NCI-H2081 (cell line): ENCODE results near the gene LAMC2.
"Not testable (repeated sequence)": the region's sequence is repeated elsewhere in the genome, so short reads cannot be mapped to it uniquely, and the experiment has no call there.

Source experiments
- DNase-seq, 2 experiments: peaks; one replicate each; lab custom pipeline; 2025; lab: John Stamatoyannopoulos, UW

Gene LAMC2

DNA sequence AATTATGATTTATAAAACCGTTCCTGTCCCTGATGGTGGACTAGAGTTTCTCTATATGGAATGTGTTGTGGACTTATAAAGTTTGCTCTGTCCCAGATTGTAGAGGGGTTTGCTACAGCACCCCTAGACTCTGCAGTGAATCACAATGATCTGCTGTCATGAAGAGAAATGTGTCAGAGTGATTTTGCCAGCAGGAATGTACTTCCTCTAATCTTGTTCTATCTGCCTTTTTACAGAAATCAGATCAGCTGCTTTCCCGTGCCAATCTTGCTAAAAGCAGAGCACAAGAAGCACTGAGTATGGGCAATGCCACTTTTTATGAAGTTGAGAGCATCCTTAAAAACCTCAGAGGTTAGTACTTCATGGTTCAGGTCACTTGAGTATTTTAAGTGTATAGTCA is 52.0 kb downstream of the LAMC2 start:
- DNase-seq, result no peak

DNA sequence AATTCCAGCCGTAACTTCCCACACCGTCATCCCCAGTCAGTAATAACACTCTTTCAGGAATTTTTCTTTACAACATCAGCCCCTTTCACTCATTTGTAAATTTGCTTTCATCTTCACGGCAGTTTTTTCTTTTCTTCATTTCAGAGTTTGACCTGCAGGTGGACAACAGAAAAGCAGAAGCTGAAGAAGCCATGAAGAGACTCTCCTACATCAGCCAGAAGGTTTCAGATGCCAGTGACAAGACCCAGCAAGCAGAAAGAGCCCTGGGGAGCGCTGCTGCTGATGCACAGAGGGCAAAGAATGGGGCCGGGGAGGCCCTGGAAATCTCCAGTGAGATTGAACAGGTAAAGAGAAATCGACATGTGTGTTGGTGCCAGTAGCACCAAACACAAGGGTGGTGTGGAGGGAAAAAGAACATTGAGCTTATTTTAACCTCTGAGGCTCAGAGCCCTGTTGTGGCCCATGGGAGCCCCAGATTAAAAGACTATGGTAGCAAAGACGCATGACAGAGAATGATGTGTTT is 53.2 kb downstream of the LAMC2 start:
- DNase-seq, result no peak

DNA sequence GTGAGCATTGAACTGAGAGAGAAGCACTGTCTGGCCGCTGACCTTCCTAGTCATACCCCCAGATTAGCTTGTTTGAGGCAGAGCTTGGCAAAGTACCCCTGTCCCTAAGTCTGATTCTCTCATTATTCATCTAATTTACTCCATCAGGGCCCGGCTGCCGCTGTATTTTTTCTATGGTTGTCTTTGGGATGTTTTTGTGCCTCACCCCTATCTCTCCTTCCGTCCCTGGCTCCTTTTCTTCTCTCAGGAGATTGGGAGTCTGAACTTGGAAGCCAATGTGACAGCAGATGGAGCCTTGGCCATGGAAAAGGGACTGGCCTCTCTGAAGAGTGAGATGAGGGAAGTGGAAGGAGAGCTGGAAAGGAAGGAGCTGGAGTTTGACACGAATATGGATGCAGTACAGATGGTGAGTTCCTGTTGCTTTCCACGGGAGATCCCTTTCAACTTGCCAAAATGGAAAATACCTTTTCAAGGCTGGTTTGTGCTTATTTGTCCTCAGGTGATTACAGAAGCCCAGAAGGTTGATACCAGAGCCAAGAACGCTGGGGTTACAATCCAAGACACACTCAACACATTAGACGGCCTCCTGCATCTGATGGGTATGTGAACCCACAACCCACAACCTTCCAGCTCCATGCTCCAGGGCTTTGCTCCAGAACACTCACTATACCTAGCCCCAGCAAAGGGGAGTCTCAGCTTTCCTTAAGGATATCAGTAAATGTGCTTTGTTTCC is 53.9 kb downstream of the LAMC2 start:
- no peak for DNase-seq

DNA sequence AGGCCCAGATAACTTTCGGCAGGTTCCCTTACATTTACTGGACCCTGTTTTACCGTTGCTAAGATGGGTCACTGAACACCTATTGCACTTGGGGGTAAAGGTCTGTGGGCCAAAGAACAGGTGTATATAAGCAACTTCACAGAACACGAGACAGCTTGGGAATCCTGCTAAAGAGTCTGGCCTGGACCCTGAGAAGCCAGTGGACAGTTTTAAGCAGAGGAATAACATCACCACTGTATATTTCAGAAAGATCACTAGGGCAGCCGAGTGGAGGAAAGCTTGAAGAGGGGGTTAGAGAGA is 54.4 kb downstream of the LAMC2 start:
- no peak for DNase-seq

DNA sequence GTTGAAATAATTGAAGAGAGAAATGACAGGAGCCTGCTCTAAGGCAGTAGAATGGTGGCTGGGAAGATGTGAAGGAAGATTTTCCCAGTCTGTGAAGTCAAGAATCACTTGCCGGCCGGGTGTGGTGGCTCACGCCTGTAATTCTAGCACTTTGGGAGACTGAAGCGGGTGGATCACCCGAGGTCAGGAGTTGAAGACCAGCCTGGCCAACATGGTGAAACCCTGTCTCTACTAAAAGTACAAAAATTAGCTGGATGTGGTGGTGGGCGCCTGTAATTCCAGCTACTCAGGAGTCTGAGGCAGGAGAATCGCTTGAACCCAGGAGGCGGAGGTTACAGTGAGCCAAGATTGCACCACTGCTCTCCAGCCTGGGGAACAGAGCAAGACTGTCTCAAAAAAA is 54.8 kb downstream of the LAMC2 start:
- not testable (repeated sequence) for DNase-seq

DNA sequence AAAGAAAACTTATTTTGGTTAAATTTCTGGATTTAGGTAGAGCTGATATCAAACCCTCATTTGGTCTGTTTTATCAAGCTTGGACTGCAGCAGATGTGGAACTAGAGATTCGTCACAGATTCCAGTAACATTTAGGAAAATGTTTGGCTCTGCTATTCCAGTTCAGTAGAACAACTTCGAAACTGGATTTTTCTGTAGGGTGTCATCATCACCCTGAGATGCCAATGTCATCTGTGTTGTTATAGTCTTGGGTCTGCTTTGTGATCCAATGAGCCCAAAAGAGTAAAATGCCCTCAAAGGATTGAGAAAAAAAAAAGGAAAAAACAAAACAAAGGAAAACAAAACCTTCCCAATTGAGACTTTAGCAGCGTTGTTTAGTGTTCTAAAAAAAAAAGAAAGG is 55.4 kb downstream of the LAMC2 start:
- DNase-seq, result no peak

DNA sequence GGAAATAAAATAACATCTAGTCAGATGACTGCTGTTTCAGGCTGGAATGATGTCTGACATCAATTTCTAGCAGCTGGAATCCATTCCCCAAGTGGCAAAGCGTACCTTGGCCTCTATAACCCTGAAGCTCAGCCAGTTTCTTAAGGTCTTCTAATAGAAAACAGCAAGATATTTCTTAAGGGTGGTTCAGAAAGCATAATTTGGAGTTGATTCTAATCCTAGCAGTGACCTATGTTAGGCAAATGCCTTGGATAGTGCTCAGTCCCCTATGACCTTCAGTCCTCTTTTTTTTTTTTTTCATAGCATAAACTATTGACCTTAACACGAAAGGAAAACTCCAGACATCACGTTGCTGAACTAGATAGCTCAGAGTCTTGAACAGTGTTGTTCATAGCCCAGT is 56.5 kb downstream of the LAMC2 start:
- DNase-seq, result no peak

DNA sequence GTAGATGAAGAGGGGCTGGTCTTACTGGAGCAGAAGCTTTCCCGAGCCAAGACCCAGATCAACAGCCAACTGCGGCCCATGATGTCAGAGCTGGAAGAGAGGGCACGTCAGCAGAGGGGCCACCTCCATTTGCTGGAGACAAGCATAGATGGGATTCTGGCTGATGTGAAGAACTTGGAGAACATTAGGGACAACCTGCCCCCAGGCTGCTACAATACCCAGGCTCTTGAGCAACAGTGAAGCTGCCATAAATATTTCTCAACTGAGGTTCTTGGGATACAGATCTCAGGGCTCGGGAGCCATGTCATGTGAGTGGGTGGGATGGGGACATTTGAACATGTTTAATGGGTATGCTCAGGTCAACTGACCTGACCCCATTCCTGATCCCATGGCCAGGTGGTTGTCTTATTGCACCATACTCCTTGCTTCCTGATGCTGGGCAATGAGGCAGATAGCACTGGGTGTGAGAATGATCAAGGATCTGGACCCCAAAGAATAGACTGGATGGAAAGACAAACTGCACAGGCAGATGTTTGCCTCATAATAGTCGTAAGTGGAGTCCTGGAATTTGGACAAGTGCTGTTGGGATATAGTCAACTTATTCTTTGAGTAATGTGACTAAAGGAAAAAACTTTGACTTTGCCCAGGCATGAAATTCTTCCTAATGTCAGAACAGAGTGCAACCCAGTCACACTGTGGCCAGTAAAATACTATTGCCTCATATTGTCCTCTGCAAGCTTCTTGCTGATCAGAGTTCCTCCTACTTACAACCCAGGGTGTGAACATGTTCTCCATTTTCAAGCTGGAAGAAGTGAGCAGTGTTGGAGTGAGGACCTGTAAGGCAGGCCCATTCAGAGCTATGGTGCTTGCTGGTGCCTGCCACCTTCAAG is 57.3 kb downstream of the LAMC2 start:
- DNase-seq, result no peak

DNA sequence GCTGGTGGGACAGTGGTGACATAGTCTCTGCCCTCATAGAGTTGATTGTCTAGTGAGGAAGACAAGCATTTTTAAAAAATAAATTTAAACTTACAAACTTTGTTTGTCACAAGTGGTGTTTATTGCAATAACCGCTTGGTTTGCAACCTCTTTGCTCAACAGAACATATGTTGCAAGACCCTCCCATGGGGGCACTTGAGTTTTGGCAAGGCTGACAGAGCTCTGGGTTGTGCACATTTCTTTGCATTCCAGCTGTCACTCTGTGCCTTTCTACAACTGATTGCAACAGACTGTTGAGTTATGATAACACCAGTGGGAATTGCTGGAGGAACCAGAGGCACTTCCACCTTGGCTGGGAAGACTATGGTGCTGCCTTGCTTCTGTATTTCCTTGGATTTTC is 58.4 kb downstream of the LAMC2 start:
- no peak for DNase-seq

DNA sequence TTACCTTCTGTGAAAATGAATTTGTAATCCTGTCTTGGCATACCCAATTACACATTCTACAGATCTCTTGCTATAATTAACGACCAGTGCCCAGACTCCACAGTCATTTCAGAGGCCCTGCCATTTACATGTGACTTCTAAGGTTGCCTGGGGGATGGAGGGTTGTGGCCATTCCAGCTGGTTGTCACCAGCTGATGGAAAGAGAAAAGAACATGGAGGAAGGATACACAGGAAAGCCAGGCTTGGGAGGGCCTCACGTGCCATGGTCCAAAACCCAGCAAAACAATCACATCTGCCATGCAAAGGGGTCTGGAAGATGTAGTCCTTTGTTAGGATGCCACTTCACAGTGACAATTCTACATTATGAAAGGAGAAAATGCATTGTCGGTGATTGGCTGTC is 59.3 kb downstream of the LAMC2 start:
- no peak for DNase-seq

DNA sequence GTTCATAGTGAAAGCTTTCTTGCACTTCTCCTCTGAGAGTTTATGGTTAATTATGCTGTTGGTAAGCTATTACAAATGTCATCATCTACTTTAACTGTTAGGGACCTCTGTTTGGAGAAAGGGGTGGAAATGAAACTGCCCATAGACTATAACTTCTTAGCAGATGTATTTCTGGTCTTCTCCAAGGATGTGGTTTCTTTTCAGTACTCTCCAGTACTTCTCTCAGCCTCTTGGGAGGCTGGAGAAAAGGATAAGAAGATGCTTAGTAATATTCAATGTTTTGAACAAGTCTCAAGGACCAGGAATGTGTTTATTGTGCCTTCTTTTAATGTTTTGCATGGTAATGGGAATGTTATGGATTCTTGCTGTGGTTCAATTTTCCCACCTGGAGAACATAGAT is 60.4 kb downstream of the LAMC2 start:
- DNase-seq, result no peak

DNA sequence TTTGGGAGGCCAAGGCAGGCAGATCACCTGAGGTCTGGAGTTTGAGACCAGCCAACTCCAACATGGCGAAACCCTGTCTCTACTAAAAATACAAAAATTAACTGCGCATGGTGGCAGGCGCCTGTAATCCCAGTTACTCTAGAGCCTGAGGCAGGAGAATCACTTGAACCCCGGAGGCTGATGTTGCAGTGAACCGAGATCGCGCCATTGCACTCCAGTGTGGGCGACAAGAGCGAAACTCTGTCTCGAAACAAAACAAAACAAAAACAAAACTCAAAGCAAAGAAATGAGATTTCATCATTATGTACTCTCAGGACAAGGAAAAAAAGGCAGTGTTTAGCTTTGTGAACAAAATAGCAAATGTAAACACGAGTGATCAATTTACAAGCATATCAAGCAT is 61.0 kb downstream of the LAMC2 start:
- no peak for DNase-seq

DNA sequence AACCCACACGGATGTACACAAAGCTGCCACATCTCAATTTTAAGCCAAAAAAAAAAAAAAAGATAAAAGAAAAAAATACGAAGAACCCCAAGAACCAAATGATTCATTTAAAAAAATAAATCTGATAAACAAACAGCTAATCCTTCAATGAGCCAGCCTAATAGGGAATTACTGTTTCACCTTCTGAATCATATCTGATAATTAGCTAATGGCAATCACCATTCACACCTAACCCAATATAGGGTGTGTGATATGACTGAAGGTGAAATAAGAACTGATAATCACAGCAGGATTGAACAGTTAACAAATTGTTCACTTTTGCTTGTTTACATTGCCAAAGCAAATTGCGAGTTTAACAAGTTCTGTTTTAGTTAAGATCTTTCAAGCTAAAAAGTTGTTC is 61.4 kb downstream of the LAMC2 start:
- no peak for DNase-seq

DNA sequence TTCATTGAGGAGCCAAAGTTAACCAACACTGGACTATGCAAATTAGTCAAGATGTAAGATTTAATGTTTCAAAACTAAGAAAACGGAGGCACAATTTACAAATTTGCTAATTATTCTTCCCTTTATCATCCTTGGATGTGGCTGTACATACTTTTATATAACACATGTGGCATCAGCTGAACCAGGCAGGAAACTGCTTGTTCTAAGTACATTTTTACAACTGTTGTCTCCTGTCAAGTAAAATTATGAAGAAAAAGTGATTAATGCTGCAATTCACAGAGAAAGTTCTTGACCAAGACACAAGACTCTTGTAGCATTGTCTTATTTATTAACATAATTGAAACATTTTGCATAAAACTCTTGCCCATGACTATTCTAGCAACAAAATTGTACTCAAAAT is 61.9 kb downstream of the LAMC2 start:
- no peak for DNase-seq

DNA sequence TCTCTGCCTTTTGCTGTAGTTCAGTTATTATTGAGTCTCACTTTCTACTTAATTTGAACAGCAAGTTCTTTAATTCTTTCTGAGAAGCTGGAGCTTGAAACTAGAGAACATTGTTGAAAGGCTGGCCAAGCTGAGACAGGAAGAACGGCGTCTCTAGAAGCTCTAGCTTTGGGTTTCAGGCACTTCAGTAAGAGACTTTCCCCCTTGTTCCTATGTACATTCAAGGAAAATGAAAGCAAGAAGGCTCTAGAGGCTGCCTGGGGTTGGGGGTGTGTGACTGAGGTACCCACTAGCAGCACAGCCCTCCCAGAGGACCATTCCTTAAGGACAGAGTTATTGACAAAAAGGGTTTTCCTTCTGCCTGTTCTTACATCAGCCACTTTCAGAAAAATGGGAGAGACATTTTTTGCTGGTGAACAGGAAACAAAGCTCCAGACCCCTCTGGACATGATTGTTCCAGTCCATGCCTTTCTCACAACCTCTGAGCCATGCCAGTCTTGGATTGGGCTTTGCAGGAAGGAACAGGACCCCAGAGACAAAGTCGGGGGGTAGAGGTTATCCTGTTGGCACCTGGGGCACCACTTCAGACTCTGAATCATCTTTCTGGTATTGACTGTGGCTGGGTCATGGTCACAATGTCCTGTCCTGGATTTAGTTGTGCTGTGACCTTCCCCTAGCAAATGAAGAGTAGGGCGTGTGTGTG is 63.1 kb downstream of the LAMC2 start:
- DNase-seq, result no peak

DNA sequence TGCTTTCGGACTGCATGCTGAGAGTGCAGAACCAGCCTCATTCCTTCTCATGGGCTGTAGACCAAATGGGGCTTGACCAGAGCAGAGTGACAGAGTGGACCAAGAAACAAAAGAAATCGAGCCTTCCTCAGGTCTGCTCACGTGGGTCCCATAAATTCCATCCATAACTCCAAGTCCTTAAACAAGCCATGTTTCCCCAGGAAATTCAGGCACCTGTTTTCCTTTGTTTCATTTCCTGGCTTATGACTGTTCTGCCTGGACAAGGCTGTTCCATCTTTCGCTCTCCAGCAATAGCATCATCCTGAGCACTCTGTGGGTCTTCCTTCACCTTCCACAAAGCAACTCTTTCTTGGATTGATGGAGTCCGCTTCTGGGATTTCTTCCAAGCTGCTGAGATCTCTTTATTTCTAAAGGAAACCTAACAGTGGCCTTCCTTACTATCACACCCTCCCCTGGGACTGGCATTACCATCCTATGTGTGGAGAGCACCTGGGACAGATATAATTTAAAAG is 63.9 kb downstream of the LAMC2 start:
- DNase-seq, result no peak

DNA sequence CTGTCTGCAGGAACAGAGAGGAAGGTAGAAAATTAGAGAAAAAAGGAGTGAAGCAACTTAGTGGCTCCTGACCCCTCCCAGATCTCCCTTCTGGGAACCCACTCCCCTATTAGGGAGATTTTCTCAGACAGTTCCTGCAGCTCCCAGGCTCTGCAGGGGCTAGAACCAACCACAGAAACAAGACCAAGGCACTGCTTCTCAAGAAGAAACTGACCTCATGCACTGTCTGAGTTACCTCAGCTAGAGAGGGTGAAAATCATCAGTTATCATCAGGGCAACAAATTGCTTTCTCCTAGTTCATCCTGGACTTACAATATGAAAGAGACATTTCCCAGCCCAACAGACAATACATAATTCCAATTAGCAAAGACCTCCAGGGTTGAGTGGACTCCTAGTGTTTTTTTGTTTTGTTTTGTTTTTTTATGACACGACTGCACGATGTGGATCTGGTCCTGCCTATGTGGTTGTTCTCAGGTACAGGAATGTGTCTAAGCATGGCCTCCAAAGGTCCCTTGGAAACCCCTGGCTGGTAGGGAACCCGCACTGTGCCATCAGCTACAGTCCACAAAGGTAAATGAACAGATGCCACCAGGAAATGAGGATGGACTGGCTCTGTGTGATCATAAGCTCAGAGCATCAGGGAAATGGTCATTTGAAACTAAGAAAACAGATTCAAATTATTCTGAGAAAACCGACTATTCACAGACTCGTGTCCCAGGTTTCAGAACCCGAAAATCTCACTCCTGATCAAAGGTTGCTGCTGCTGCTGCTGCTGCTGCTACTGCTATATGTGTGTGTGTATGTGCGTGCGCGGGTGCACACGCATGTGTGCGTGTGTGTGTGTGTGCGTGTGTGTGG is 65.3 kb downstream of the LAMC2 start:
- DNase-seq, result no peak

DNA sequence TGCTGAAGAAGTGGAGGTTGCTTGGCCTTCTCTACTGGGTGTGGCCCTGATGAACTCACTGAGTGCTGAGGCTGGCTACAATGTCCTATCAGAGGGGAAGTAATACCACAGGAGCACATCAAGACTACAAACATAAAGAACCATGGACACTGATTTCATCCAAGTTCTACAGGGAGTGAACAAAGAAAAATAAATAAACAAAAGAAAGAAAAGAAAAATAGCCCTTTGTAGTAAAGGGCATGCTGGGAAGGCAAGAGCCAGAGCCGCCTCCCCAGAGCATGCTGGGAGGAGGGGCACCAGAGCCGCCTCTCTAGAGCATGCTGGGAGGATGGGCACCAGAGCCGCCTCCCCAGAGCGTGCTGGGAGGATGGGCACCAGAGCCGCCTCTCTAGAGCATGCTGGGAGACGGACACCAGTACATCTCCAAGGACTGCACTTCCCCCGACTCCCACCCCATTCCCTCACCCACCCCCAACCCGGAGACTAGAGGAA is 65.9 kb downstream of the LAMC2 start:
- no peak for DNase-seq

DNA sequence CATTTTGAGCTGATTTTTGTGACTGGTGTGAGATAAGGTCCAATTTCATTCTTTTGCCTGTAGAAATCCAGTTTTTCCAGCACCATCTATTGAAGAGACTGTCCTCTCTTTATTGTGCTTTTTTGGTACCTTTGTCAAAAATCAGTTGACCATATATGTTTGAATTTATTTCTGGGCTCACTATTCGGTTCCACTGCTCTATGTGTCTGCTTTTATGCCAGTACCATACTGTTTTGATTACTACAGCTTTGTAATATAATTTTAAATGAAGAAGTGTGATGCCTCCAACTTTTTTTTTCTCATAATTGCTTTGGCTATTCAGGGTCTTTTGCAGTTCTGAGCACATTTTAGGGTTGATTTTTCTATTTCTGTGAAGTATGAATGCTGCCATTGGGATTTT is 69.0 kb downstream of the LAMC2 start:
- no peak for DNase-seq

DNA sequence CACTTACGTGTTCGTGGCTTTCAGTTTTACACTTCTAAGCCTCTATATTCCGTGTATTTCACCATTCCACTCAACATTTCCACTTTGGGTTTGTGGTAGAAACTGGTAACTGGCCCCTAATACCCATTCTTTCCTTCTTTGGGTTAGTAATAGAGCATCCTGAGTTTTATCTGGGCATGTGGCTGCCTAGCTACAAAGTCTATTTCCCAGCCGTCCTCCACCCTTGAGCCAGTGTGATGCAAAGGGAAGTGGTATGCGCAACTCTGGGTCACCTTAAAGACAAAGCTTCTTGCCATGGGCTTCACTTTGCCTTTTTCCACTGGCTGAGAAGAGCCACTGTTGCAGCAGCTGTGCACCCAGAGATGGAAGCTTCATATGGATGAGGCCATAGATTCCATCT is 73.9 kb downstream of the LAMC2 start:
- no peak for DNase-seq

DNA sequence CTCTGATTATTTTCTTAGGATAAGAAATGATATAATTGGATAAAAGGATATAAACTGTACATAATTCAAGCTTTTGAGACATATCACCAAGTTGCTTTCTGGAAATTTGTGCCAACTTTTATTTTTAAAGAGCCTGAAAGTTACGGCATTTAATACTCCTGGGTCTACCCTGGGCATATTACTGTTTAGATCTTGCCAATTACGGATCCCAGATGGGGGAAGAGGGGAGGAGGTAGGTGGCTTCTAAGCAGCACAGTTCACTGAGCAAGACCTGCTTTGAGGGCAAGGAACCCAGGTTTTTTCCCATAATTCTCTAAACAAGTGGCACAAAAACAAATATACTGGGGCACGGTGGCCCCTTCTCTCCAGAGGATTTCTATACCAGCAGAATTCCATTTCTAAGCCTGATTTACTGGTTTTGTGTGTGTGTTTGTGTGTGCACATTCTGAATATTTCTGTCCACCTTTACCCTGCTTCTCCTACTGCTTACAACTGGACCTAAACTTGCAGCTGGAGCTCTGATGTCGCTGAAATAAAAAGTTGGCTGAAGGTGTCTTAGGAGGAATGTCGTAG is 76.7 kb downstream of the LAMC2 start:
- no peak for DNase-seq
